Neural progenitor cell (in vitro differentiated cells): ENCODE data around the gene AGXT. TPM values are rescaled to one million over a fixed set of nuclear protein-coding genes. Genes with fewer than 3 reads are reported as not detected.

Experiments used
- DNase-seq: peaks from one replicate; pipeline ENCODE4 v3.0.0-alpha.2; 2016; ENCODE audit warnings: low spot score
- H2AFZ ChIP-seq: fragments of 200-600 bp; sonication (generic); replicated peaks from 2 replicates; pipeline ENCODE4 v1.6.1; 2016; ENCODE audit warnings: antibody characterized with exemption
- H3F3A ChIP-seq: fragments of 200-600 bp; sonication (generic); 2 replicates; pipeline ENCODE4 v1.6.1; 2016; ENCODE audit warnings: antibody characterized with exemption, low read depth
- H3K27ac ChIP-seq: fragments of 200-600 bp; sonication (generic); 2 replicates; pipeline ENCODE4 v1.5.1; 2016; ENCODE audit warnings: mild to moderate bottlenecking
- H3K27me3 ChIP-seq: fragments of 200-600 bp; sonication (generic); 2 replicates; pipeline ENCODE4 v1.6.1; 2016; ENCODE audit warnings: mild to moderate bottlenecking, moderate library complexity
- H3K36me3 ChIP-seq: fragments of 200-600 bp; sonication (generic); 2 replicates; pipeline ENCODE4 v1.5.1; 2016
- H3K4me1 ChIP-seq: fragments of 200-600 bp; sonication (generic); 2 replicates; pipeline ENCODE4 v1.6.1; 2016; ENCODE audit warnings: mixed run types
- H3K4me2 ChIP-seq: fragments of 200-600 bp; sonication (generic); 2 replicates; pipeline ENCODE4 v1.6.1; 2016
- H3K4me3 ChIP-seq: fragments of 200-600 bp; sonication (generic); 2 replicates; pipeline ENCODE4 v1.5.1; 2016
- H3K79me2 ChIP-seq: fragments of 200-600 bp; sonication (generic); 2 replicates; pipeline ENCODE4 v1.6.1; 2016; ENCODE audit warnings: low read depth
- H3K9ac ChIP-seq: fragments of 200-600 bp; sonication (generic); 2 replicates; pipeline ENCODE4 v1.6.1; 2016
- H3K9me3 ChIP-seq: fragments of 200-600 bp; sonication (generic); 2 replicates; pipeline ENCODE4 v1.5.1; 2016; ENCODE audit warnings: low read depth
- H4K20me1 ChIP-seq: fragments of 200-600 bp; sonication (generic); 2 replicates; pipeline ENCODE4 v1.6.1; 2016; ENCODE audit warnings: low read depth
- H3K27ac Mint-ChIP-seq: 3 replicates; pipeline ENCODE4 v1.8.0; 2021; ENCODE audit warnings: mixed read lengths
- H3K27me3 Mint-ChIP-seq: 2 replicates; pipeline ENCODE4 v1.8.0; 2022; ENCODE audit warnings: low read depth, mild to moderate bottlenecking, inconsistent platforms, moderate library complexity, mixed read lengths; ENCODE audit not compliant: insufficient read depth
- H3K36me3 Mint-ChIP-seq: 3 replicates; pipeline ENCODE4 v1.8.0; 2021; ENCODE audit warnings: mixed read lengths
- H3K4me1 Mint-ChIP-seq: 3 replicates; pipeline ENCODE4 v1.8.0; 2021; ENCODE audit warnings: mixed read lengths
- H3K4me3 Mint-ChIP-seq: 3 replicates; pipeline ENCODE4 v1.8.0; 2021; ENCODE audit warnings: mild to moderate bottlenecking, moderate library complexity, mixed read lengths
- H3K9me3 Mint-ChIP-seq: 3 replicates; pipeline ENCODE4 v1.8.0; 2020; ENCODE audit warnings: mixed read lengths
- EZH2 ChIP-seq: fragments of 200-600 bp; sonication (generic); IDR thresholded peaks from 2 replicates; pipeline ENCODE4 v1.6.1; 2017; ENCODE audit warnings: antibody characterized with exemption, mild to moderate bottlenecking, moderate library complexity
- EZH2phosphoT487 ChIP-seq: fragments of 200-600 bp; sonication (generic); IDR thresholded peaks from 2 replicates; pipeline ENCODE4 v1.6.1; 2017; ENCODE audit warnings: antibody characterized with exemption
- total RNA-seq: library from RNA; depleted of rRNA; stranded (reverse); fragments of >200 nt; gene quantifications from 2 replicates; pipeline ENCODE4 v1.2.3, GENCODE V29; 2015; ENCODE audit warnings: low replicate concordance
- TF ChIP-seq, protein P1 (sequence below): fragments of 200-600 bp; sonication (generic); IDR thresholded peaks from 2 replicates; pipeline ENCODE4 v1.5.1; 2017; ENCODE audit warnings: antibody characterized with exemption, mild to moderate bottlenecking

Gene AGXT
- total RNA-seq, 1 donor from 2014 or later: not detected

DNA sequence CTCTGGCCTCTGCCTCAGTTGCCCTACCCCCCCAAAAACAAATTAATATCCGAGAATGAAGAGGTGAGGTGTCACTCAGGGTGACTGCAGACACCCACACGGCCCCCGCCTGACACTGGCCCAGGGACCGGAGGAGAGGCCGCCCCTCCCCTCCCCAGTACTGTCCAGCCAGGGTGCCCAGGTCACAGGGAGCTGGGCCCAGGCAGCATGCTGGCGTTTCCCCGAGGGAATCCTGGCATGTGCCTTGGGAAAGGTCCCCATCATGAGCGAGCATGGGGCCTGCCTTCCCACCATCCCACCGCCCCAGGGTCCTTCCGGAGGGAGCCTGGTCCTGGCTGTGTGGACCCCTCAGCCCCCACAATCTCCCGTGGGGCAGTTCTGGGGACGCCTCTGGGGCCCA, 24.3 kb downstream of the AGXT start:
- Mint-ChIP-seq H3K9me3 (no peaks in the 10 kb centered on the region), H3K27ac (no peak overlapping the region), H3K36me3 (no peaks in the 10 kb centered on the region), H3K4me1 (peaks cover 4% of the 10 kb centered on the region), H3K27me3 (no peaks in the 10 kb centered on the region), H3K4me3 (no peak overlapping the region)
- TF ChIP-seq EZH2 (no peak), EZH2phosphoT487 (no peak)
- TF ChIP-seq, protein P1, sequence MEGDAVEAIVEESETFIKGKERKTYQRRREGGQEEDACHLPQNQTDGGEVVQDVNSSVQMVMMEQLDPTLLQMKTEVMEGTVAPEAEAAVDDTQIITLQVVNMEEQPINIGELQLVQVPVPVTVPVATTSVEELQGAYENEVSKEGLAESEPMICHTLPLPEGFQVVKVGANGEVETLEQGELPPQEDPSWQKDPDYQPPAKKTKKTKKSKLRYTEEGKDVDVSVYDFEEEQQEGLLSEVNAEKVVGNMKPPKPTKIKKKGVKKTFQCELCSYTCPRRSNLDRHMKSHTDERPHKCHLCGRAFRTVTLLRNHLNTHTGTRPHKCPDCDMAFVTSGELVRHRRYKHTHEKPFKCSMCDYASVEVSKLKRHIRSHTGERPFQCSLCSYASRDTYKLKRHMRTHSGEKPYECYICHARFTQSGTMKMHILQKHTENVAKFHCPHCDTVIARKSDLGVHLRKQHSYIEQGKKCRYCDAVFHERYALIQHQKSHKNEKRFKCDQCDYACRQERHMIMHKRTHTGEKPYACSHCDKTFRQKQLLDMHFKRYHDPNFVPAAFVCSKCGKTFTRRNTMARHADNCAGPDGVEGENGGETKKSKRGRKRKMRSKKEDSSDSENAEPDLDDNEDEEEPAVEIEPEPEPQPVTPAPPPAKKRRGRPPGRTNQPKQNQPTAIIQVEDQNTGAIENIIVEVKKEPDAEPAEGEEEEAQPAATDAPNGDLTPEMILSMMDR: no peak
- Histone ChIP-seq H3K4me3 (no peak overlapping the region), H4K20me1 (no peaks in the 10 kb centered on the region), H3K4me1 (no peaks in the 10 kb centered on the region), H3K27ac (no peak overlapping the region), H2AFZ (no peak overlapping the region), H3K4me2 (no peak overlapping the region), H3K9me3 (no peaks in the 10 kb centered on the region), H3K9ac (no peak overlapping the region), H3F3A (no peaks in the 10 kb centered on the region), H3K79me2 (no peaks in the 10 kb centered on the region), H3K36me3 (no peaks in the 10 kb centered on the region), H3K27me3 (no peaks in the 10 kb centered on the region)
- DNase-seq: no peak

DNA sequence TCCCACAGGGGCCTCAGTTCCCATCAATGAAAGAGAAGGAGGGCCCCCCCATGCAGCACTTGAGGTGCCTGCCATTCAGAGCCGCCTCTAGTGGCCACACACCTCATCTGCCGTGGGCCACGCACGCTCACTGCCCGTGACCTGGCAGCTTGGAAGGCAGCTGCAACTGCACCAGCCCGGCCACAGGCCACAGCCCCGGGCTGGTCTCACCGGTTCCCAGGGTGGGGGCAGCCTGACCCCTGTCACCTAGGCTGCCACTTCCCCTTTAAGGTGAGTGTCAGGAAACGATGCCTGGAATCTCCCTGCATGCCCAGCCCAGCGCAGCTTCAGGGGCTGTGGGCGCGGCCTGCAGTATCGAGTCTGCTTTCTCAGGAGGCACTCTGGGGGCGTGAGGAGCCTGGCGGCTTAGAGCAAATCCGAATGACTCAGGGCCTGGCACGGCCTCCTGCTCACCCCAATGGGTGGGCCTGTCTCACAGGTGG, 24.8 kb downstream of the AGXT start:
- H3K27ac ChIP-seq: no peak overlapping the region
- no peaks in the 10 kb centered on the region for H3K9me3 ChIP-seq
- H4K20me1 ChIP-seq: no peaks in the 10 kb centered on the region
- H3K79me2 ChIP-seq: no peaks in the 10 kb centered on the region
- no peaks in the 10 kb centered on the region for H3K27me3 ChIP-seq
- Mint-ChIP-seq H3K27ac (peak overlapping the region; percentile 63), H3K4me3 (no peak overlapping the region), H3K36me3 (no peaks in the 10 kb centered on the region), H3K27me3 (no peaks in the 10 kb centered on the region), H3K4me1 (peaks cover 4% of the 10 kb centered on the region), H3K9me3 (no peaks in the 10 kb centered on the region)
- H3K4me1 ChIP-seq: no peaks in the 10 kb centered on the region
- H3K36me3 ChIP-seq: no peaks in the 10 kb centered on the region
- H3K9ac ChIP-seq: no peak overlapping the region
- H3K4me2 ChIP-seq: no peak overlapping the region
- no peaks in the 10 kb centered on the region for H3F3A ChIP-seq
- DNase-seq: peak; percentile 85
- H2AFZ ChIP-seq: peak overlapping the region; percentile 44
- H3K4me3 ChIP-seq: no peak overlapping the region
- TF ChIP-seq, protein P1: peak; percentile 30
- TF ChIP-seq EZH2 (no peak), EZH2phosphoT487 (no peak)

GRCh38 chr2:240894006-240894405, 25.4 kb downstream of the AGXT start:
- no peak overlapping the region for H2AFZ ChIP-seq
- Mint-ChIP-seq H3K9me3 (no peaks in the 10 kb centered on the region), H3K36me3 (no peaks in the 10 kb centered on the region), H3K27me3 (no peaks in the 10 kb centered on the region), H3K4me1 (peaks cover 4% of the 10 kb centered on the region), H3K27ac (no peak overlapping the region), H3K4me3 (no peak overlapping the region)
- H3F3A ChIP-seq: no peaks in the 10 kb centered on the region
- H3K4me1 ChIP-seq: no peaks in the 10 kb centered on the region
- no peaks in the 10 kb centered on the region for H3K36me3 ChIP-seq
- H3K4me3 ChIP-seq: no peak overlapping the region
- no peaks in the 10 kb centered on the region for H3K9me3 ChIP-seq
- H3K9ac ChIP-seq: no peak overlapping the region
- H3K4me2 ChIP-seq: no peak overlapping the region
- no peak for TF ChIP-seq EZH2
- TF ChIP-seq, protein P1: no peak
- TF ChIP-seq EZH2phosphoT487: no peak
- no peaks in the 10 kb centered on the region for H3K79me2 ChIP-seq
- no peaks in the 10 kb centered on the region for H3K27me3 ChIP-seq
- no peak overlapping the region for H3K27ac ChIP-seq
- H4K20me1 ChIP-seq: no peaks in the 10 kb centered on the region
- DNase-seq: no peak
